Stimulated activated CD4-positive, alpha-beta T cell treated with anti-CD3 and anti-CD28 coated beads, Interleukin-4, amount 100 ng/mL, for 24 hours (primary cell): Measurements from ENCODE around the gene SEPTIN11.
"Not testable (repeated sequence)": the region's sequence is repeated elsewhere in the genome, so short reads cannot be mapped to it uniquely, and the experiment has no call there.

Experiments
- DNase-seq: peaks from one replicate; pipeline ENCODE4 v3.0.0-alpha.2; 2020

The SEPTIN11 gene

DNA sequence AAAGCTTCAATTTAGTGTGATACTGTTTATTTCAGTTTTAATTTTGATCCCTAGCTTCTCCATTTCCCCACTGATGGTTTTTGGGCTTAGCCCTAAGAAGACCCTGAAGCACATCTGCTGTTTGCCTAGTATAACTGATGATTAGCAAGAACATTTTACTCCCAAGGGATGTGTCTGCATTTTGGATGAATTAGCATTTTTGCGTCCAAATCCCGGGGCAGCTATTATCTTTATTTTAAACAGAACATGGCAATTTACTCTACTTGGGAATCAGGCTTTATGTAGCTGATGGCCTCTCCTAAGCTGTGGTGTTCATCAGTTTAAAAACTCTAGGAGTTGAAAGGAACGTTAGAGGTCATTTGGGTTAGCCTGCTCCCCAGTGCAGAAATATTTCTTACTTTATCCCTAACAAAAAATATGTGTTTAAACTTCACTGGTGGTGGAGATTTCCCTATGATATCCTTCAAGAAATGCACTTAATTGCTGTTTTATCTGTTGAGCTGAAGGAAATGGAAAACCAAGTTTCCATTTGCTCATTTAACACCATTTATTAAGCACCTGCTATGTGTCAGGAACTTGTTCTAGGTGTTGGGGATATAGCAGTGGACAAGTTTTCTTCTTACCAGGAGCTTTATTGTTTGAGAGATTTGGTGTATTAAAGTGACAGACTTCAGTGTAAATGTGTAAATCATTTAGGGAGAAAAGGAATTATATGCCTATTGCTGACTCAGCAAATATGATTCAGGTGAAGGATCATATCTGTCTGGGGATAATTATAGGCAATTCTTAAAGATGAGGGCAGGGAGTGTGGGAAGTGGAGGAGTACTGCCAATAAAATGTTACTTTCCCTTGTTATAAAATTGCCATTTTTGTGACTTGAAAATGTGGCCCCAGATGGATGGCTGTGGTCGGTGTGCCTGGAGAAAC is 3.4 kb downstream of the SEPTIN11 start:
- DNase-seq: no peak

DNA sequence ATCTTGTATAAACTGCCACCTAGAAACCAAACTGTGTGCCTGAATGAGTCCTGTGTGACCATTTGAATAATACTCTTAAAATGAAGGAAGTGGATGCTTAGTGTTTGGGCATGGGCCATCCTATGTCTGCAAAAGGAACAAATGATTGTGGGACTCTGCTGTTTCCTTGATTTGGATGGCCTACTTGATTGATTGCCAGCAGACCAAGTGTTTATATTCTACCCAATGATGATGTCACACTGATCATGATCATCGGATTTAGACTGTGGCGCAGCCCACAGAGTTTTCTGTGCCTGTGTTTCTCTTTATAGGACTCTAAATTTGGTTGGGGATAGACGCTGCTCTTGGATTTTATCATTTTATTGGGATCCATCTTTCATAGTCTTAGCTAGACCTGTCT is 4.4 kb downstream of the SEPTIN11 start:
- DNase-seq: no peak

DNA sequence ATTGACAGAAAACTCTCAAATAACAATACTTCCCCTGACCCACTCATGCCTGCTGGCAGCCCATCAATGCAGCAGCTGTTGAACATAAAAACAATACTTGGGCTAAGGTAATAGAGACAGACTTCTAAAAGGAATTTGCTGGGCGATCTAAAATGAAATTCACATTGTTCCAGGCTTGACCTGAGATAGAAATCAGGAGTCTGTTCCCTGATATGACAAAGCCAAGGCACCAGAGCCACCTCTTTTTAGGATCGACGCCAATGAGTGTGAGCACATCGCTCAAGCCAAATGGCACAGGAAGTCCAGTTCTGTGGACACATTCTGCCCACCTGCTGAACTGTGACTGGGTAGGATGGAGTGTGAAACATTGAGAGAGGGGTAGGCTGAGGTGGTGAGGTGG is 4.9 kb downstream of the SEPTIN11 start:
- no peak for DNase-seq

DNA sequence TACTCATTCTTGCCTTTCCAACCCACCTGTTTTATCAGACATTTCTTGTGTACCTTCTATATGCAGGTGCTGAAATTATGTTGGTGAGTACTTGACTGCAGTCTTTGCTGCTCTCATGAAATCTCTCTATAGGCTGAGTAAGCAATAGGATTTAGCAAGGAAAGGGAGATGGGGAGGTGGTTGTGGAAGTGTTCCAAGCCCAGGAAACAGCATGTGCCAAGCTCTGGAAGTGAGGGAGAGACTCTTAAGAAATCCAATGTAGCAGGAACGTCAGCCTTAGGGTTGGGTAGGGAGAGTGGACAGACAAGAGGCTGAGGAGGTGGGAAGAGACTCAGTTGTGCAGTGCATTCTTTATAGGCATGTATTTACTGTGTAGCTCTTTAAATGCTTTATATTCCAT is 5.6 kb downstream of the SEPTIN11 start:
- DNase-seq: no peak

DNA sequence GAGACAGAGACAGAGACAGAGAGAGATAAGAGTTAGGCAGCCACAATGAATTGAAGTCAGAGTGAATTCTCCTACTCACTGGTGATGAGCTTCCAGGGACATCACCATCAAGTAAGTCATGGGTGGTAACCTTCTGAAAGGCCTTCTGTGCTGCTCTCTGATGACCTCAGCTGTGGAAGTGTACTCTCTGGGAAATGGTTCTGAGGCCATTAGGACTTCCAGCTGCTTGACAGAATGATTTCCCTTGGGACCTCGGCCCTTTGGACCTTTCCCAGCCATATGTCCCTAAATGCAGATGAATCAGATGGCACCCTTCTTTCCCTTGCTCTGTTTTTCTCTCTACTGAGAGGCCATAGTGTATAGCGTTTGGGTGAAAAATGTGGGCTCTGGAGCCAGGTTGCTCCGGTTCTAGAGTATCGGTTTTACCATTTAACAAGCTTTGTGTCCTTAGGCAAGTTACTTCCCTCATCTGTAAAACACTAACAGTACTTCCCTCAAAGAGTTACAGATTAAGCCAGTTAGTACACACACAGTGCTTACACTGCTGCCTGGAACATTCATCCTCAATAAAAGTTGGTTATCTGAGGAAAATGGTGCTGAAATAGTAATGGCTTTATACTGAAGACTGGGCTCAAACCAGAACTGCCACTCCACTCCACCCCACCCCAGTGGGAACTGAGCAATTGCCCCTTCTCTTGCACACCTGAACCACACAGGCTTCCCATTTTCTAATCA is 7.6 kb downstream of the SEPTIN11 start:
- DNase-seq: no peak

DNA sequence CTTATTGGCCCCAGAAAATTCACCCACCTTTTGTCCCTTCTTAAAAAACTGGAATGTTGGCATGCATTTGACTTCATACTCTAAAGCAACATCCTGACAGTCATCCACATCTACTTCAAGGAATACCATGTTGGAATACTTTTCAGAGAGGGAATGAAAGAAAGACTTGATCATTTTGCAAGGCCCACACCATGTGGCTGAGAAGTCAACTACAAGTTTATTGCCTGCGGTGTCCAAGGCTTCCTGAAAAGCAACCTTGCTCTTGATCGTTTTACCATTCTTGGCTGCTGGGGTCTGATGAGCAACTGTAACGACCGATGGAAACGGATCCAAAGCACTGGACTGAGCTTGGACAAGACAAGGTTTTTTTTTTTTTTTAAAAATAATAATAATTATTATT is 9.3 kb downstream of the SEPTIN11 start:
- no peak for DNase-seq

DNA sequence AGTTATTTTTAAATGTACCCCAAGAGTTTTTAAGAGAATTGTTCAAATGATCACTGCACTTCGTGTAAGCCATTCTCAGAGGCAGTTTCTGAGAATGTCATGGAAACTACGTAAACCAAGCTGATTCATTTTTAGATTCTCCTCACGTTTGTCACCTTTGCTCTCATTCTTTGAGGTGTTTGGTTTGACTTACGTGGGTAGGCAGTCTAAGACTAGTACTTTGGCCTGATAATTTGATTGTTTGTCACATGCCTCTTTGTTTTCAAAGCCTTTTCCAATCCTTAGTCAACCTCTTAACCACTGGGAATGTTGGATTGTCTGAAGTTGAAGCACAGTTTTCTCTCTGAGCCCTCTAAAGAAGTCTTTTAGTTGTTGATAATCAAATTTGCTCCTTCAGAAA is 10.5 kb downstream of the SEPTIN11 start:
- no peak for DNase-seq

DNA sequence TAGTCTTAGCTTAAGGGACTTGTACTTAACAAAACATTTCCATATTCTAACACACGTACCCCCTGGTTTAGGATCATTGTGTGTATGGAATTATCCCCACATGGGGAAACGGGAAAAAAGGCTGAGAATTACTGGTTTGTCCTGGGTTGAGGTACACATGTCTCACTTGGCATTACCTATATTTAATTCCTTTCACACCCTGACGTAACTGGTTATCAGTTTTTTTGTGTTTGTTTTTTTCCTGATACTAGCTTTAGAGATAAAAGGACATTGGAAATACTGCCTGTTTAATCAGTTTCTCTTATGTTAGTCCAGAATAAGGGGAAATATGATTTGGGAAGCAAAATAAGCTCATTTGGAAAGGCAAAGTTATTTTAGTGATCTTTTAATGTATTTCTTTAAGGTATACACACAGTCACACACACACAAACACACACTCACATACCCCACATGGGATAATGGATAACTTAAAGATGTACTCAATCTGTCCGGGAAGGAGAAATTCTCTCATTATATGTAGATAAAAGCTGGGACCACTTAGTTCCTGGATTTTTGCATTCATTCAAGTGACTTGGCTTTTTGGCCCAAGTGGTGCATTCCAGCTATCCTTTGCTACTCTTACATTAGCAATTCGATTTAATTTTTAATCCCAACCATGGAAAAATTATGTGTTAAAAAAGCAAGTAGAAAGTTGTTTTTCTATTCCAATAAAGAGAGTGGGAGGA is 13.0 kb downstream of the SEPTIN11 start:
- DNase-seq: no peak

DNA sequence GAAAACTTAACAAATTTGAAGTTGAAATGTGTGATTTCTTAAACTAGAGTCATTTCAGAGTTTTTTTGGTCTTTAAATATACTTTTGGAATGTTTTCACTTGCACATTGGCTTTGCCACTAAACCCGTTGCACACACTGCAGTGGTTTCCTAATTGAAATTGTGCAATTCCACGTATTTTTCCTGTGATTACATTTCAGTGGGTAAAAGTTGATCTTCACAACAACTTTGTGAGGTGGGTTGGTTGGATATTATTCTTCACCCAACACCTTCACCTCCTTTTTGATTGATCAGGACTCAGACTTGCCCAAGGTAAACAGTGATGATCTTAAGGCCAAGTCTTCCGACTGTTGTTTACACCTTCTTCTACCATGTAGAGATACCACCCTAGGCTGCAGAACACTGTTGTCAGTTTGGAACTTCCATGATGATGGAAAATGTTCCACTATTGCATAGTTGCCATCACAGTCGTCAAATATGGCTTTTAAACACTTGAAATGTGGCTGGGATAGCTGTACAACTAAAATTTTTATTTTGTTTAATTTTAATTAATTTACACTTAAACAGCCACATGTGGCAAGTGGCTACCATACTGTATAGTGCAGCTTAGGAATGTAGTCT is 13.7 kb downstream of the SEPTIN11 start:
- no peak for DNase-seq

DNA sequence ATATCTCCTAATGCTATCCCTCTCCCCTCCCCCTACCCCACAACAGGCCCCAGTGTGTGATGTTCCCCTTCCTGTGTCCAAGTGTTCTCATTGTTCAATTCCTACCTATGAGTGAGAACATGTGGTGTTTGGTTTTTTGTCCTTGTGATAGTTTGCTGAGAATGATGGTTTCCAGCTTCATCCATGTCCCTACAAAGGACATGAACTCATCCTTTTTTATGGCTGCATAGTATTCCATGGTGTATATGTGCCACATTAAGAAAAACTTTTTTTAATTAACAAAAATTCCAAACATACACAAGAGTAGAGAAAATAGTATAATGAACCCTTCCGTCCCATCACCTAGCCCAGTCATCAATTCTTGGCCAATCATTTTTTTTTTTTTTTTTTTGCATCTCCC is 14.4 kb downstream of the SEPTIN11 start:
- not testable (repeated sequence) for DNase-seq

DNA sequence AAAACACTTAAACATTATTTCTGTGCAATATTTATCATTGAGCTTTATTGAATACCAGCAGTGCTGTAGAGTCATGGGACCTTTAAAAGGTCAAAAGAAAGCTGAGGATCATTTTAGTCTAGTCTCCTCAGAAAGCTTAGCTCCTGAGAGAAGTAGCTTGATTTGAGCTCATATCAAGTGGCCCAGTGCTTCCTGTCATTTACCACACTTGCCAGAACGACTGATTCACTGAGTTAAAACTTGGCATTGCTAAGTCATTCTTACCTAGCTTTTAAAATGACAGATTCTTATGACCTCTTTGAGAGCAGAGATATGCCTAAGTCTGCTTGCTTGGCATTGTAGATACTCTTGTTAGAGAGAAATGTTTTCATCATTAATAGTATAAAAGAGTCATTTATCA is 15.2 kb downstream of the SEPTIN11 start:
- no peak for DNase-seq

DNA sequence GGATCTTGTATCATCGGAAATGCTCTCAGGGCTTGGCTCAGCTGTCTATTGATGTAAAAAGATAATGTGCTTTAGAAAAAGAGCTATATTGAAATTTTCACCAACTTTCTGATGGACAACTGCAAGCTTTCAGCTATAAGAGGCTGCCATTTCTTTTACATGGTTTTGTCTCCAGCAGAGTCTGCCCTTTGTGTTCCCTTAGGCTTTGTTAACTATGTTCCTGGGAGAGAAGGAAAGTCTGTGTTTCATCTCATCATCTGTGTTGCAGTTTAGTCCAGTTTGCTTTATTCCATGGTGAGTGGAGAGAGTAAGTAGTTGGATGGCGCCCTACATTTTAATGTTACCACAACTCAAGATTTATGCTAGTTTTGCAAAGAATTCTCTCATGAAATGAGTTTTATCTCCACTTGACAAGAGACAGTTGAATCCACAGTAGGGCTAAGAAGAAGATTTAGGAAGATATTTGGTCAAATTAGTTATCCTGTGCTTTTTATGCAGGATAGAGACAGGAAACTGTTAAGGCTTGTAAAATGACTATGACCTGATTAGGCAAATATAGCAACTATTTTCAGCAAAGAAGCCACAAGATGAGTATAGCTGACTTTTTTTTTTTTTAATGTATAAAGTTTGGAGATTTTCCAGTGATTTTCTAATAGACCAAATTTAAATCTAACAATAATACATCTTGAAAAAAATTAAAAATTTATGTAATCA is 16.5 kb downstream of the SEPTIN11 start:
- no peak for DNase-seq

DNA sequence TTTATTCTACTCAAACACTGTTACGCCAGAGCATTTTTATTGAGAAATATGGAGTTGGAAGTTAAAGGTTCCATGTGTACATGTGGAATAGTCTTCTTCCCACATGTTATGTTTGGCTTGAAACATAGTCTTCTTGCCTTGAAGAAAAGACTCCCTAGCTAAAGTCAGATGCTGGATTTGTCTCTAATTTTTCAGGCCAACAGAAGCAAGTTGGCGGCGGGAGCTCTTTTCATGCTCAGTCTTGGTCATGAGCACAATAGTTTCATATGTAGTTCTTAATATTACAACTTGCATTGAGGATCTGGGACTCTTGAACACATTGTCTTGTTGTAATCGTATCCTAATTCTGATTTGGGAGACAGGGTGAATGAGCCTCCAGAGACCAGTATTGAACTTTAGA is 19.4 kb downstream of the SEPTIN11 start:
- DNase-seq: no peak

DNA sequence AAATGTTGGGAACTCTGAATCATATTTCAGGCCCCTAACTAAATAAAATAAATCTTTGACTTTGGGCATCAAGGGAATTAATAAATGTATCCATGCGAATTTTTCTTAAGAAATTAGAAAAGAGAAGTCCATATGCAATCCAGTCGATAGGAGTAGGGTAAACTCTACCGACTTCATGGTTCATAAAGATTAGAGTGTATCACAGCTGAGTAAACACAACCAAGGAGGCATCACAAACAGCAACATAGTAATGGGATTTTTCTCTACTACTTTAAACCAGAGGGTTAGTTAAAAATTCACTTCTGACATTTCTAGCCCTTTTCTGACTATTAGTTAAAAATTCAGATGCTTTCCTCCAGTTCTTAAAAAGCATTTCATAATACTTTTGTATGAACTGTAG is 19.9 kb downstream of the SEPTIN11 start:
- no peak for DNase-seq

DNA sequence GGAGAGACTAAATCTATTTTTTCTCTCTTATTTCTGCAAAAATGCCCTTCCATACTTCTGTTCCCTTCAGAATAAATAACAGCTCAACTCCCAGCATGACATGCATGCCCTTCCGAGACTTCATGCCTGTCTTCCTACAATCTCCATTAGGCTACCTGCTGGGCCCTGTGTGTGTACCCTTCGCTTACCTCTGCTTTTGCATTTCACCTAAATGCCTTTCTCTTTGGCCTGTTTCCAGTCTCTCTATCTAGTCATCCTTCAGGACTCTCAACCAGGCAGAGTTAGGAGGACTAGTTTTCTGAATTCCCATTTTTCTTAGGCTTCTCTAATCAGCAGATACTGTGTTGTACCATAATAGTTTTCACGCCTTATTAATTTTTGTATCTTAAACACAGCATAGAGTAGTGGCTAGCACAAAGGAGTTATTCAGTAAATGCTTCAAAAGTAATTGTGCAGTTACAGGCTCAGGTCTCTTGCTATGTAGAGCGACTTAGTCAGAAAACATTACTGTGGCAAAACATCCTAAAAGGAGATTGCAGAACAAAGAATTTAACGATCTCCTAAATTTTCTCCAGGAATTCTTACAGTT is 20.5 kb downstream of the SEPTIN11 start:
- DNase-seq: no peak

DNA sequence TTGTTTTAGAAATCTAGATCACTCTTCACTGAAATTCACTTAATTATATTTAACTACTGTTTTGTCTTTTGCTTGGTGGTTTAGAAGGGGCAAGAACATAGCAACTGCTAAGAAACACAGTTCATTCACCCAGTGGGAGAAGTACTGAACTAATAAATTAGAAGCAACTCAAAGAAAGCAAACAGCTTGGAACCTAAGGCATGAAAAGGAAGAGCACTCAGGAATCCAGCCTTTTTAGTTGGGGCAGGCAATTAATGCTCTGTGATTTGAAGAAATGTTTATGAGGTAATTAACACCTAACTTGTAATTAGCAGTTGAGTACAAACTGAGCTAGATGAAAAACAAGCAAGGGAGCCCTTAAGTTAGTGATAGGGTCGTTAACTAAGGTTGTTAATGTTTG is 22.8 kb downstream of the SEPTIN11 start:
- DNase-seq: no peak

DNA sequence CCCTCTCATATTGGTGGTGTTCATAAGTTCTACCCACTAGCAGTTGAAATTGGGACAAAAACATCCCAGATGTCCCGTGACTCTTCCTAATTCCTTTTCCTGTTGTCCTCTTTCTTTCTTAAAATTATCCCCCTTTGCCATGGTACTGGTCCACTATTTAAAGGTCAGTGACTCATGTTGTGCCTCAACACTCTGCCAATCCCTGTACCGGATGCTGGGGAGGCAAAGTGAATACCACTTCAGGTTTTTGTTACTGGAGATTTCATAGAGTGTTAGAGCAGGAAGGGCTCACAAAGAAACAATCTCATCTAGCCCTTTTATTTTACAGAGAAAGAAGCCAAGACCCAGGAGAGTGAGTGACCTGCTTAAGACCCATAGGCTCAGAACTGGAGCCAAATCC is 24.6 kb downstream of the SEPTIN11 start:
- no peak for DNase-seq

DNA sequence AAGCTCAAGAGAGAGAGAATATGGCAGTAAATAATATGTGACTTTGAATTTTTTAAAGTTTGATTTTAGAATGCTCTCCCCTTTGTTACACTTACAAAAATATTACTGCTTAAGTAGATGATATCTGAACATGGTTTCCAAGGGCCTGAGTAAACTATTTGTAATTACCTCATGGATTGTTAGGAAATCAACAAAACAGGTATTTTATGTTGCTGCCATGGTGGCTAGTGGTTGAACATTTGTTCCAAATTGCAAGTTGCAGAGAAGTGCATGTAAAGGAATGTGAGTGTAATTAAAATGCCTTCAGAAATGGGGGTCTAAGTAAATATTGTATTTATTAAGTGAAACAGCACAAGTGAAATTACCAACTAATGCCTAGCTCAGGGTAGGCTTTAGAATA is 27.6 kb downstream of the SEPTIN11 start:
- DNase-seq: no peak

DNA sequence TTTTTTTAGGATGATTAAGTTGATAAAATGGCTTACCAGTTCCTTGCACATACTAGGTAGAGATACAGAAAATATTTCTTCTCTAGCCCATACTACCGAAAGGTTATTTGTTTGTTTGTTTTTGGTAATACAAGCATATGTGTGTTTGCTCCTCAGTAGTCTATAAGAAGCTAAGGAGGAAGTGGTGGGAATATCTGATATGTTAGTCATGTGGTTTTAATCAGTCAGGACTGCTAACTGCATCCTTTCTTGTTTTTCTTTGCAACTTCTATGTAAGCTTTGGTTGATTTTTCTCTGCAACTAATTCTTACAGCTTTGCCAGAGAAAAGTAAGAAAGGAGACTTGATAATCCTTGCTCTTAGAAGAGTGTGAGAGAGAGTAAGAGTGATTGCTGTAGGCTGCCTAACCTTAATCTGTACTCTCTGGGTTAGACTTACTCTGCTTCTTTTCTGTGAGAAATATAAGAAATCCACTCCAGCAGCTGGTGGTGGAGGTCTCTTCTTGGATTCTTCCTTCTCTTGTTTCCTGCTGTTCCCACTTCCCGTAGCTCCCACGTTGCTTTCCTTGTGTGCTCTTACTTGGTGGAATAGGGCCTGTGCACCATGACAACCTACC is 28.3 kb downstream of the SEPTIN11 start:
- no peak for DNase-seq

DNA sequence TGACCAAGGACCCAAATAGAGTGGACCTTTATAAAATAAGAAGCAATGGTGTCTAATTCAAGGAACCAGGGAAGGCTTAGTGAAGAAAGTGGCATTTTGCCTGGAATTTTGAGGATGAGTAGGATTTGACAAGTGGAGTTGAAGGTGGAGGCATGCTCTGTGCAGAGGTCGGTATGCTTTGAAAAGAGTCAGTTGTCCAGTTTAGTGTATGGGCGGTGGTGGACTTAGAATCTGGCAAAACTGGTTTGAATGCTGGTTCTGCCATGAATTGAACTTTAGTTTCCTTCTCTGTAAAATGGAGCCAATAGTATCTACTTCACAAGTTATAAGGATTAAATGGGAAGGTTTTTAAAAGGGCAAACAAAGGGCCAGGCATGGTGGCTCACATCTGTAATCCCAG is 29.7 kb downstream of the SEPTIN11 start:
- no peak for DNase-seq

DNA sequence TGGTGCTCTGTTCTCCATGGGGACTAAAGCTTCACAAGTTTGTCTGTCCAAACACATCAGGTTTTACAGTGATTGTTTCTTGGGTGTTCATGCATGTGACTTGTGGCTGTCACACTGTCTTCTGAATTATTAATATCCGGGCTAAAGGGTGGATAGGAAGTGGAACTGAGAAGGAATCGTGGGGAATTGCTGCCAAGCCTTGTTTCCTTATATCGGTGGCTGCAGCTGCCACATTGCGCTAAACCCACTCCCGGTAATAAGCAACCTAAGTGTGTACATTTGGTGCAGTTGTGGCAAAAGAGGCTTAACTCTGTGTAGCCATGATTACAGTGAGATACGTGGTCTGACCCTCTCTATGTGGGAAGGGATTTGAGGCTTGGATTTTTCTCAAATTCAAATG is 30.7 kb downstream of the SEPTIN11 start:
- no peak for DNase-seq

DNA sequence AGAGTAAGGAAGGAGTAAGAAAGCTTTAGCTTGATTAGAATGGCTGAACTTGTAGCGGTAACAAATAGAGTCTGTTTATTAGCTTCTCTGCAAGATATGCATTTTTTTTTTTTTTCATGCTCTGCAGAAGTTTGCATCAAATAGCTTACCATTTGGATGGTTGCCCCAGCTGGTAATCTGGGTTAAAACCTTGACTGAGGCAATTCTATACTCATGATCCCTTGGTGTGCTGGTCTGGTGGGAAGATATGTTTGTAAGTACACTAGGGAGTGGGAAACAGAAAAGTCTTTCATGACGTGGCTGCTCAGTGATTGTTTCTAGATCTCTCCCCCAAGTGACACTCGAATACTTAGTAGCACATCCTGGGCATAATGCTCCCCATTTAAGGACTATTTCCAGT is 32.1 kb downstream of the SEPTIN11 start:
- DNase-seq: no peak
